Measurements from ENCODE around the gene HEY2. TPM values are rescaled to one million over a fixed set of nuclear protein-coding genes. Genes with fewer than 3 reads are reported as not detected.

The HEY2 gene
- total RNA-seq, 1 experiment from 2014 or later: 6.6 TPM

DNA sequence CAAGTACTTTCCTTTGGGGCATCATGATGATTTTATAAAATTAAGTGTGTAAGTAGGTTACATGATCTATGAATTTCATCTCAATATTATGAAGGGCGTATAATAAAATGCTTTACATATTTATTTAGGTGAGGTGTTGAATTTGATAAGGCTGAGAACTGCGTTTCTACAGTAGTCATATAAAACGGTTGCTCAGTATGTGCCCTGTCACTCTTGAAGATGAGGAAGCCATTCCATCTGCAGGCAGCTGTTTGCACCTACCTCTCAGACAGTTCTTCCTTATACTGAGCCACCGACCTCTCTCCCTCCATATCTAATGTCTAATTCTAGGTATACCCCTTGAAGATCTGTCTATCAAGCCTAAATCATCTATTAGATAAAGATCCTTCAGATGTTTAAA lies 57.4 kb downstream of the HEY2 start:
- H3K9me3 Mint-ChIP-seq: no peaks in the 10 kb centered on the region
- Histone ChIP-seq H3K79me1 (ENCODE audit: insufficient read depth, low read depth, low read length, poor library complexity, severe bottlenecking) (no peaks in the 10 kb centered on the region), H3K4me1 (ENCODE audit: insufficient read depth, low read length) (no peaks in the 10 kb centered on the region), H3K9me3 (ENCODE audit: control insufficient read depth, low read depth, low read length) (no peaks in the 10 kb centered on the region), H2BK120ac (ENCODE audit: low read depth, low read length, poor library complexity, severe bottlenecking) (no peak overlapping the region), H4K8ac (replicated peaks; ENCODE audit: insufficient read length, low read depth, low read length) (no peak overlapping the region), H3K4me2 (ENCODE audit: insufficient read depth, insufficient read length, low read length) (no peak overlapping the region), H3K9ac (ENCODE audit: extremely low read depth, insufficient read length, low read length) (no peak overlapping the region), H3K56ac (ENCODE audit: insufficient read length, low read depth, low read length) (no peak overlapping the region), H3T11ph (ENCODE audit: low read length) (no peak overlapping the region), H3K23me2 (ENCODE audit: insufficient read length, low read depth, low read length, poor library complexity, severe bottlenecking) (no peaks in the 10 kb centered on the region), H3K27me3 (ENCODE audit: insufficient read depth, low read length) (no peaks in the 10 kb centered on the region), H2BK20ac (ENCODE audit: low read depth, low read length, poor library complexity, severe bottlenecking) (no peak overlapping the region), H3K14ac (ENCODE audit: insufficient read depth, low read length) (no peak overlapping the region), H3K18ac (ENCODE audit: insufficient read length, low read depth, low read length) (no peak overlapping the region), H2BK5ac (ENCODE audit: insufficient read length, low read length) (no peak overlapping the region), H2AFZ (ENCODE audit: low read length) (no peak overlapping the region), H3K4ac (ENCODE audit: low read depth, low read length) (no peak overlapping the region), H3K23ac (ENCODE audit: insufficient read length, low read depth, low read length) (no peak overlapping the region), H4K91ac (ENCODE audit: insufficient read length, low read depth, low read length) (no peak overlapping the region), H2AK5ac (ENCODE audit: insufficient read length, low read length) (no peak overlapping the region), H2BK12ac (ENCODE audit: insufficient read length, low read depth, low read length) (no peak overlapping the region), H4K5ac (ENCODE audit: insufficient read length, low read depth, low read length) (no peak overlapping the region), H3K79me2 (ENCODE audit: insufficient read depth, low read length) (no peaks in the 10 kb centered on the region), H2BK15ac (ENCODE audit: low read depth, low read length) (no peak overlapping the region), H4K20me1 (ENCODE audit: control insufficient read depth, insufficient read depth, insufficient read length) (no peaks in the 10 kb centered on the region), H3K27ac (ENCODE audit: insufficient read length, low read depth, low read length) (no peak overlapping the region)
- H3K36me3 Mint-ChIP-seq (ENCODE audit: insufficient read depth in 1 of 3, low read depth in 3 of 3): no peaks in the 10 kb centered on the region
- no peaks in the 10 kb centered on the region for H3K4me1 Mint-ChIP-seq
- no peak for DNase-seq
- H3K27ac Mint-ChIP-seq: no peak overlapping the region
- no peak overlapping the region for H3K4me3 Mint-ChIP-seq
- no peaks in the 10 kb centered on the region for H3K27me3 Mint-ChIP-seq (ENCODE audit: low read depth)
- WGBS (ENCODE audit: extremely low coverage, insufficient read length, low lambda C conversion rate): 100% methylated on average over 1 of the region's 4 CpGs
- TF ChIP-seq, protein P1, sequence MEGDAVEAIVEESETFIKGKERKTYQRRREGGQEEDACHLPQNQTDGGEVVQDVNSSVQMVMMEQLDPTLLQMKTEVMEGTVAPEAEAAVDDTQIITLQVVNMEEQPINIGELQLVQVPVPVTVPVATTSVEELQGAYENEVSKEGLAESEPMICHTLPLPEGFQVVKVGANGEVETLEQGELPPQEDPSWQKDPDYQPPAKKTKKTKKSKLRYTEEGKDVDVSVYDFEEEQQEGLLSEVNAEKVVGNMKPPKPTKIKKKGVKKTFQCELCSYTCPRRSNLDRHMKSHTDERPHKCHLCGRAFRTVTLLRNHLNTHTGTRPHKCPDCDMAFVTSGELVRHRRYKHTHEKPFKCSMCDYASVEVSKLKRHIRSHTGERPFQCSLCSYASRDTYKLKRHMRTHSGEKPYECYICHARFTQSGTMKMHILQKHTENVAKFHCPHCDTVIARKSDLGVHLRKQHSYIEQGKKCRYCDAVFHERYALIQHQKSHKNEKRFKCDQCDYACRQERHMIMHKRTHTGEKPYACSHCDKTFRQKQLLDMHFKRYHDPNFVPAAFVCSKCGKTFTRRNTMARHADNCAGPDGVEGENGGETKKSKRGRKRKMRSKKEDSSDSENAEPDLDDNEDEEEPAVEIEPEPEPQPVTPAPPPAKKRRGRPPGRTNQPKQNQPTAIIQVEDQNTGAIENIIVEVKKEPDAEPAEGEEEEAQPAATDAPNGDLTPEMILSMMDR (conservative IDR thresholded peaks at IDR 0.05): no peak

Data from H9 (cell line).